ENCODE measurements around the gene TAF11L7.
"Not testable (repeated sequence)": the region's sequence is repeated elsewhere in the genome, so short reads cannot be mapped to it uniquely, and the experiment has no call there.

The TAF11L7 gene

DNA sequence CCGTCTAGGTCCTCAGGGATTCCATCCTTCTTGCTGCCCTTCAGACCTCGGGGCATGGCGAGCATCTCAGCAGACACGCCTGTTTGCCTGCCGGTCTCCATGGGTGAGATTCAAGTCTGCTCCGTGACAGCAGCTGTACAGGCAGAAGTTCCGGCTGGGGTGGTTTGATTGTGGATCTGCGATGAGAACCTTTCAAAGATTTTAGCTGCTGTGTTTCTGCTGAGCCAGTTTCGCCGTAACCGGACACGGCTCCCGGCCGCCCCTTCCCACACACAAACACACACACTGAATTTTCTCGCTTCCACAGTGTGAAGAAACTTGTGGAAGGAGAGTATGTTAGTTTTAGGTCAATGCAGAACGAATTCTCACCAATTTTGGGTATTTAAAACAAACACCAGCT, at the start of gene TAF11L7:
TSS of gene TAF11L7 (minus strand) at position 101 of the 400 bp plus-strand sequence.
- not testable (repeated sequence) for H3K27ac ChIP-seq (ENCODE audit: low read depth, low read length); H3K4me3 ChIP-seq (ENCODE audit: low read length); H3K27me3 ChIP-seq (ENCODE audit: control insufficient read depth, insufficient read depth, low read length)

DNA sequence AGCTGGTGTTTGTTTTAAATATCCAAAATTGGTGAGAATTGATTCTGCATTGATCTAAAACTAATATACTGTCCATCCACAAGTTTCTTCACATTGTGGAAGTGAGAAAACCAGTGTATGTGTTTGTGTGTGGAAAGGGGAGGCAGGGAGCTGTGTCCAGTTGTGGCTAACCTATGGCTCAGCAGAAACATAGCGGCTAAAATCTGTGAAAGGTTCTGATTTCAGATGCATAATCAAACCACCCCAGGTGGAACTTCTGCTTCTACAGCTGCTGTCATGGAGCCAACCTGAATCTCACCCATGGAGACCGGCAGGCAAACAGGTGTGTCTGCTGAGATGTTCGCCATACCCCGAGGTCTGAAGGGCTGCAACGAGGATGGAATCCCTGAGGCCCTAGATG, 48.6 kb upstream of the TAF11L7 start, which contains the start of gene TAF11L14:
TSS of gene TAF11L14 (plus strand) at position 301 of the 400 bp plus-strand sequence.
- Histone ChIP-seq H3K27ac (ENCODE audit: low read depth, low read length) (no peak within 1 kb of the TSS), H3K4me1 (ENCODE audit: control insufficient read depth, insufficient read depth, low read length) (no peaks in the 10 kb centered on the region), H3K9ac (ENCODE audit: low read length) (no peak within 1 kb of the TSS), H3K27me3 (ENCODE audit: control insufficient read depth, insufficient read depth, low read length) (no peaks in the 10 kb centered on the region), H3K36me3 (ENCODE audit: control insufficient read depth, insufficient read depth, low read length) (no peaks in the 10 kb centered on the region), H3K4me3 (ENCODE audit: low read length) (no peak within 1 kb of the TSS)

More for the DNA sequence above, at the start of gene TAF11L7:
- not testable (repeated sequence) for H3K36me3 ChIP-seq (ENCODE audit: control insufficient read depth, insufficient read depth, low read length); H3K9ac ChIP-seq (ENCODE audit: low read length); H3K4me1 ChIP-seq (ENCODE audit: control insufficient read depth, insufficient read depth, low read length)

DNA sequence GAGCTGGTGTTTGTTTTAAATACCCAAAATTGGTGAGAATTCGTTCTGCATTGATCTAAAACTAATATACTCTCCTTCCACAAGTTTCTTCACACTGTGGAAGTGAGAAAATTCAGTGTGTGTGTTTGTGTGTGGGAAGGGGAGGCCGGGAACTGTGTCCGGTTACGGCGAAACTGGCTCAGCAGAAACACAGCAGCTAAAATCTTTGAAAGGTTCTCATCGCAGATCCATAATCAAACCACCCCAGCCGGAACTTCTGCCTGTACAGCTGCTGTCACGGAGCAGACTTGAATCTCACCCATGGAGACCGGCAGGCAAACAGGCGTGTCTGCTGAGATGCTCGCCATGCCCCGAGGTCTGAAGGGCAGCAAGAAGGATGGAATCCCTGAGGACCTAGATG, 46.2 kb upstream of the TAF11L7 start, which contains the start of gene TAF11L13:
TSS of gene TAF11L13 (plus strand) at position 301 of the 400 bp plus-strand sequence.
- not testable (repeated sequence) for H3K4me3 ChIP-seq (ENCODE audit: low read length); H3K27ac ChIP-seq (ENCODE audit: low read depth, low read length); H3K4me1 ChIP-seq (ENCODE audit: control insufficient read depth, insufficient read depth, low read length); H3K27me3 ChIP-seq (ENCODE audit: control insufficient read depth, insufficient read depth, low read length); H3K9ac ChIP-seq (ENCODE audit: low read length); H3K36me3 ChIP-seq (ENCODE audit: control insufficient read depth, insufficient read depth, low read length)

- Histone ChIP-seq H3K4me1 (ENCODE audit: control insufficient read depth, insufficient read depth, low read length) (no peaks in the 10 kb centered on the region), H3K36me3 (ENCODE audit: control insufficient read depth, insufficient read depth, low read length) (no peaks in the 10 kb centered on the region), H3K4me3 (ENCODE audit: low read length) (no peak overlapping the region), H3K9ac (ENCODE audit: low read length) (no peak overlapping the region), H3K27me3 (ENCODE audit: control insufficient read depth, insufficient read depth, low read length) (no peaks in the 10 kb centered on the region), H3K27ac (ENCODE audit: low read depth, low read length) (no peak overlapping the region)
Observed at GRCh38 chr5:17625686-17626085, 40.1 kb upstream of the TAF11L7 start.

GRCh38 chr5:17620627-17621026, 35.1 kb upstream of the TAF11L7 start:
- H3K27ac ChIP-seq (ENCODE audit: low read depth, low read length), result no peak overlapping the region
- H3K4me3 ChIP-seq (ENCODE audit: low read length), result no peak overlapping the region
- H3K27me3 ChIP-seq (ENCODE audit: control insufficient read depth, insufficient read depth, low read length), result no peaks in the 10 kb centered on the region

GRCh38 chr5:17619354-17619753, 33.8 kb upstream of the TAF11L7 start:
- Histone ChIP-seq H3K27ac (ENCODE audit: low read depth, low read length) (no peak overlapping the region), H3K9ac (ENCODE audit: low read length) (no peak overlapping the region), H3K27me3 (ENCODE audit: control insufficient read depth, insufficient read depth, low read length) (no peaks in the 10 kb centered on the region), H3K4me3 (ENCODE audit: low read length) (no peak overlapping the region), H3K36me3 (ENCODE audit: control insufficient read depth, insufficient read depth, low read length) (no peaks in the 10 kb centered on the region), H3K4me1 (ENCODE audit: control insufficient read depth, insufficient read depth, low read length) (no peaks in the 10 kb centered on the region)

More at GRCh38 chr5:17620627-17621026, 35.1 kb upstream of the TAF11L7 start:
- H3K36me3 ChIP-seq (ENCODE audit: control insufficient read depth, insufficient read depth, low read length), result no peaks in the 10 kb centered on the region
- no peak overlapping the region for H3K9ac ChIP-seq (ENCODE audit: low read length)
- H3K4me1 ChIP-seq (ENCODE audit: control insufficient read depth, insufficient read depth, low read length), result no peaks in the 10 kb centered on the region

DNA sequence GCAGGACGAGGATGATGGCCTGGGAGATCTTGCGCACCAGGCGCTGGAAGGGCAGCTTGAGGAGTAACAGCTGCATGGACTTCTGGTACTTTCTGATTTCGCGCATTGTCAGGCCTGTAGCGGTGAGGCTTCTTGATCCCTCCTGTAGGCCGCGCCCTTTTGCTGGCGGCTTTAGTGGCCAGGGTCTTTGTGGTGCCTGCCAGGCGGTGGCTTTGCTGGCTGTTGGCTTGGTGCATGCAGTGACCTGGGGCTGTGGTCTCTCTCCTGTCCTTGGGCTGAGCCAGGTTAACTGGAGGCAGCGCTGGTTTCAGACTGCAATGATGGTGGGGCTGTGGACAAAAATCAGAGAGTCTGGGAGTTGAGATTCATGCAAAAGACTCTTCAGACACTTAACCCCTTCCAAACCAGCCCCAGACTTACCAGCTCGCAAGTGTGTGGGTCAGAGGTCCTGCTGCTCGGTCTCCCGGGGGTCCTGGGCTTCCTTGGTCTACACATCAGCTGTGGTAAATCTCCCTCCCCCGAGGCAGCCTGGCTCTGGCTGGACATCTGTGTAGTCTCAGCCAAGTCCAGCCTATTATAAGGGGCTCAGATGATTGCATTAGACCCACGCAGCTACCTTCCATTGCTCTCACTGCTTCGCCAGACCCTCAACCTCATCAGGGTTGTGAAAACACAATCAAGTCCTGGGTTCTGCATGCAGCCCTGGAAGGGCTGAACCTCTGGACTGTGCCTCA, 29.5 kb upstream of the TAF11L7 start:
- H3K4me3 ChIP-seq (ENCODE audit: low read length), result no peak overlapping the region
- no peaks in the 10 kb centered on the region for H3K27me3 ChIP-seq (ENCODE audit: control insufficient read depth, insufficient read depth, low read length)
- H3K27ac ChIP-seq (ENCODE audit: low read depth, low read length), result no peak overlapping the region
- no peaks in the 10 kb centered on the region for H3K36me3 ChIP-seq (ENCODE audit: control insufficient read depth, insufficient read depth, low read length)
- H3K9ac ChIP-seq (ENCODE audit: low read length), result no peak overlapping the region
- no peaks in the 10 kb centered on the region for H3K4me1 ChIP-seq (ENCODE audit: control insufficient read depth, insufficient read depth, low read length)

DNA sequence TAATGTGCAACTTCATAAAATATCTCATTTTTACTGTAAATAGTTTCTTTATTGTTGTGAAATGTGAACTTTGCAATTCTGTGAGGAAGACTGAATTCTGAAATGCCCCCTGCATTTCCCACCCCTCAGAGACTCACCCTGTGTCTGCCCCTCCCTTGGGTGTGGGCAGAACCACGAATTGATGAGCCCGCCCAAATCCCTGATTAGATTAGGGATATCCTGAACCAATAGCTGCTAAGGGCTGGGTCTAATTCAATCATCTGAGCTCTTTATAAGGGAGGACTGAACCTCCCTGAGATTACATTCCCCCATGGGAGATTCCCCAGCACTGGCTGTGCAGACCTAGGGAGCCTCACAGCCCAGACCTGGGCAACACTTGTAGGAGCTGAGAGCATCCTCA, 24.5 kb upstream of the TAF11L7 start, which contains the start of gene TAF11L12:
TSS of gene TAF11L12 (plus strand) at position 301 of the 400 bp plus-strand sequence.
- not testable (repeated sequence) for H3K4me1 ChIP-seq (ENCODE audit: control insufficient read depth, insufficient read depth, low read length); H3K9ac ChIP-seq (ENCODE audit: low read length); H3K27ac ChIP-seq (ENCODE audit: low read depth, low read length); H3K4me3 ChIP-seq (ENCODE audit: low read length); H3K27me3 ChIP-seq (ENCODE audit: control insufficient read depth, insufficient read depth, low read length); H3K36me3 ChIP-seq (ENCODE audit: control insufficient read depth, insufficient read depth, low read length)

DNA sequence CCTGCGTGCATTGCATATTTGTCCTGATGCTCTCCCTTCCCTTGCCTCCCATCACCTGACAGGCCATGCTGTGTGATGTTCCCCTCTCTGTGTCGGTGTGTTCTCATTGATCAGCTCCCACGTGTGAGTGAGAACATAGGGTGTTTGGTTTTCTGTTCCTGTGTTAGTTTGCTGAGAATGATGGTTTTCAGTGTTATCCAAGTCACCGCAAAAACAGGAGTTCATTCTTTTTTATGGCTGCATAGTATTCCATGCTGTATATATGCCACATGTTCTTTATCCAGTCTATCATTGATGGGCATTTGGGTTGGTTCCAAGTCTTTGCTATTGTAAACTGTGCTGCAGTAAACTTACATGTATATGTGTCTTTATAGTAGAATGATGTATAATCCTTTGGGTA, 21.9 kb upstream of the TAF11L7 start:
- not testable (repeated sequence) for H3K4me3 ChIP-seq (ENCODE audit: low read length); H3K9ac ChIP-seq (ENCODE audit: low read length); H3K27me3 ChIP-seq (ENCODE audit: control insufficient read depth, insufficient read depth, low read length); H3K27ac ChIP-seq (ENCODE audit: low read depth, low read length); H3K36me3 ChIP-seq (ENCODE audit: control insufficient read depth, insufficient read depth, low read length); H3K4me1 ChIP-seq (ENCODE audit: control insufficient read depth, insufficient read depth, low read length)

DNA sequence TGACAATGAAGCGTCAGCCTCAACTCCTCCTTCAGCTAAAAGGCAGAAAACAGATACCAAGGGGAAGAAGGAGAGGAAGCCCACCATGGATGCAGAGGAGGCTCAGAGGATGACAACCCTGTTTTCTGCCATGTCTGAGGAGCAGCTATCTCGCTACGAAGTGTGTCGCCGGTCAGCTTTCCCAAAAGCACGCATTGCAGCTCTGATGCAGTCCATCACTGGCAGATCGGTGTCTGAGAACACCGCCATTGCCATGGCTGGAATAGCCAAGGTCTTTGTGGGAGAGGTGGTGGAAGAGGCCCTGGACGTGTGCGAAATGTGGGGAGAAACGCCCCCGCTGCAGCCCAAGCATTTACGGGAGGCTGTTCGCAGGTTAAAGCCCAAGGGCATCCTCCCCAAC, 19.4 kb upstream of the TAF11L7 start:
- no peaks in the 10 kb centered on the region for H3K4me1 ChIP-seq (ENCODE audit: control insufficient read depth, insufficient read depth, low read length)
- no peak overlapping the region for H3K4me3 ChIP-seq (ENCODE audit: low read length)
- no peak overlapping the region for H3K27ac ChIP-seq (ENCODE audit: low read depth, low read length)
- no peaks in the 10 kb centered on the region for H3K36me3 ChIP-seq (ENCODE audit: control insufficient read depth, insufficient read depth, low read length)
- H3K27me3 ChIP-seq (ENCODE audit: control insufficient read depth, insufficient read depth, low read length), result no peaks in the 10 kb centered on the region
- H3K9ac ChIP-seq (ENCODE audit: low read length), result no peak overlapping the region

DNA sequence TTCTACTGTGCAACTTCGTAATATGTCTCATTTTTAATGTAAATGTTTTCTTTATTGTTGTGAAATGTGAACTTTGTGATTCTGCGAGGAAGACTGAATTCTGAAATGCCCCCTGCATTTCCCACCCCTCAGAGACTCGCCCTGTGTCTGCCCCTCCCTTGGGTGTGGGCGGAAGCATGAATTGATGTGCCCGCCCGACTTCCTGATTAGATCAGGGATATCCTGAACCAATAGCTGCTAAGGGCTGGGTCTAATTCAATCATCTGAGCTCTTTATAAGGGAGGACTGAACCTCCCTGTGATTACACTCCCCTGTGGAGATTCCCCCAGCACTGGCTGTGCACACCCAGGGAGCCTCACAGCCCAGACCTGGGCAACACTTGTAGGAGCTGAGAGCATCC, 18.3 kb upstream of the TAF11L7 start, which contains the start of gene TAF11L11:
TSS of gene TAF11L11 (plus strand) at position 304 of the 400 bp plus-strand sequence.
- H3K9ac ChIP-seq (ENCODE audit: low read length); H3K4me1 ChIP-seq (ENCODE audit: control insufficient read depth, insufficient read depth, low read length); H3K27ac ChIP-seq (ENCODE audit: low read depth, low read length); H3K4me3 ChIP-seq (ENCODE audit: low read length); H3K36me3 ChIP-seq (ENCODE audit: control insufficient read depth, insufficient read depth, low read length); H3K27me3 ChIP-seq (ENCODE audit: control insufficient read depth, insufficient read depth, low read length): not testable (repeated sequence)

- H3K4me1 ChIP-seq (ENCODE audit: control insufficient read depth, insufficient read depth, low read length); H3K27ac ChIP-seq (ENCODE audit: low read depth, low read length); H3K9ac ChIP-seq (ENCODE audit: low read length); H3K4me3 ChIP-seq (ENCODE audit: low read length); H3K36me3 ChIP-seq (ENCODE audit: control insufficient read depth, insufficient read depth, low read length); H3K27me3 ChIP-seq (ENCODE audit: control insufficient read depth, insufficient read depth, low read length): not testable (repeated sequence)
Observed at GRCh38 chr5:17597728-17598127, 12.2 kb upstream of the TAF11L7 start, which contains the start of gene TAF11L10. TAF11L10 (minus strand) TSS chr5:17597828.

- not testable (repeated sequence) for H3K36me3 ChIP-seq (ENCODE audit: control insufficient read depth, insufficient read depth, low read length); H3K27me3 ChIP-seq (ENCODE audit: control insufficient read depth, insufficient read depth, low read length); H3K4me3 ChIP-seq (ENCODE audit: low read length); H3K9ac ChIP-seq (ENCODE audit: low read length); H3K27ac ChIP-seq (ENCODE audit: low read depth, low read length); H3K4me1 ChIP-seq (ENCODE audit: control insufficient read depth, insufficient read depth, low read length)
Observed at GRCh38 chr5:17594255-17594654, 8.7 kb upstream of the TAF11L7 start, which contains the start of gene TAF11L9. TAF11L9 (minus strand) TSS chr5:17594394.
